PC-3 (cell line): Measurements from ENCODE around the gene KRTAP26-1.

Experiments
- EZH2 ChIP-seq: fragments of 300-600 bp; sonication (generic); IDR thresholded peaks from one replicate; pipeline ENCODE4 v1.6.1; 2017; ENCODE audit warnings: antibody characterized with exemption, mild to moderate bottlenecking, low read length; ENCODE audit not compliant: unreplicated experiment
- TF ChIP-seq, protein P1 (sequence below): fragments of 300-600 bp; sonication (generic); conservative IDR thresholded peaks from 2 replicates; pipeline ENCODE4 v1.5.1; 2017; ENCODE audit warnings: antibody characterized with exemption, low read depth, mild to moderate bottlenecking, low read length

DNA sequence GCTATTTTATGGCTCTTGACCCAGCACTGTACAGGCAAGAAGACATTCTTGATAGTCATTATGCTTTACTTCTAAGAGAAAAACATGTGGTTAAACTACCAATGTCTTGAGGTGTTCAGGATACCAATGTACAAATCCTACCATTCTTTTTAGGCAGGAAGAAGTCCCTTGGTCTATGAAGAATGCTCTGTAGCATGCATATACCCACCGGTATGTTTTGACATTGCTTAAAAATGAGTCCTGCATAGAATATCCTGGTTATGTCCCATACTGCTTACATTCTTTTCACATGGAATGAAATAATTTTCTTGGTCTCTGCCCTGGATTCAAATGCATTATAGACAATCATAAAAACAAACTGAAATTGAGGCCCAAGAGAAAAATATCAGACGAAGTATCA is 12.6 kb upstream of the KRTAP26-1 start:
- TF ChIP-seq, protein P1, sequence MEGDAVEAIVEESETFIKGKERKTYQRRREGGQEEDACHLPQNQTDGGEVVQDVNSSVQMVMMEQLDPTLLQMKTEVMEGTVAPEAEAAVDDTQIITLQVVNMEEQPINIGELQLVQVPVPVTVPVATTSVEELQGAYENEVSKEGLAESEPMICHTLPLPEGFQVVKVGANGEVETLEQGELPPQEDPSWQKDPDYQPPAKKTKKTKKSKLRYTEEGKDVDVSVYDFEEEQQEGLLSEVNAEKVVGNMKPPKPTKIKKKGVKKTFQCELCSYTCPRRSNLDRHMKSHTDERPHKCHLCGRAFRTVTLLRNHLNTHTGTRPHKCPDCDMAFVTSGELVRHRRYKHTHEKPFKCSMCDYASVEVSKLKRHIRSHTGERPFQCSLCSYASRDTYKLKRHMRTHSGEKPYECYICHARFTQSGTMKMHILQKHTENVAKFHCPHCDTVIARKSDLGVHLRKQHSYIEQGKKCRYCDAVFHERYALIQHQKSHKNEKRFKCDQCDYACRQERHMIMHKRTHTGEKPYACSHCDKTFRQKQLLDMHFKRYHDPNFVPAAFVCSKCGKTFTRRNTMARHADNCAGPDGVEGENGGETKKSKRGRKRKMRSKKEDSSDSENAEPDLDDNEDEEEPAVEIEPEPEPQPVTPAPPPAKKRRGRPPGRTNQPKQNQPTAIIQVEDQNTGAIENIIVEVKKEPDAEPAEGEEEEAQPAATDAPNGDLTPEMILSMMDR, result no peak
- no peak for TF ChIP-seq EZH2
